SK-N-MC (cell line): Measurements from ENCODE around the gene ZNF324B.
A peak's percentile ranks its signal among the peaks of the same experiment; 100 is the strongest.
"Not testable (repeated sequence)": the region's sequence is repeated elsewhere in the genome, so short reads cannot be mapped to it uniquely, and the experiment has no call there.

Experiments used
- DNase-seq: peaks from one replicate; pipeline ENCODE4 v3.0.0-alpha.2; 2011; ENCODE audit warnings: low read depth, low spot score
- H3K27ac ChIP-seq: fragments of 200-600 bp; sonication (generic); 2 replicates; pipeline ENCODE4 v1.5.1; 2016; ENCODE audit warnings: mixed run types
- H3K36me3 ChIP-seq: fragments of 200-600 bp; sonication (generic); 2 replicates; pipeline ENCODE4 v1.6.1; 2017; ENCODE audit warnings: antibody characterized with exemption, low read length, mixed read lengths; ENCODE audit not compliant: insufficient read depth
- H3K4me3 ChIP-seq: fragments of 200-600 bp; sonication (generic); 2 replicates; pipeline ENCODE4 v1.5.1; 2016
- H3K9ac ChIP-seq: fragments of 200-600 bp; sonication (generic); 2 replicates; pipeline ENCODE4 v1.8.0; 2017; ENCODE audit warnings: mixed run types, mixed read lengths; ENCODE audit not compliant: insufficient read length
- H3K9me3 ChIP-seq: fragments of 200-600 bp; sonication (generic); 2 replicates; pipeline ENCODE4 v1.6.1; 2017; ENCODE audit warnings: low read depth, mild to moderate bottlenecking, antibody characterized with exemption, low read length, moderate library complexity, mixed read lengths
- EZH2 ChIP-seq: fragments of 200-600 bp; sonication (generic); IDR thresholded peaks from one replicate; pipeline ENCODE4 v1.6.1; 2017; ENCODE audit warnings: antibody characterized with exemption
- FOXP2 ChIP-seq: optimal IDR thresholded peaks from 2 replicates; pipeline ENCODE3; 2011; ENCODE audit warnings: mild to moderate bottlenecking, moderate library complexity; ENCODE audit not compliant: insufficient read depth; ENCODE audit errors: extremely low read length, control extremely low read depth
- POLR2AphosphoS5 ChIP-seq: IDR thresholded peaks from 2 replicates; pipeline ENCODE4 v1.6.1; 2012; ENCODE audit warnings: mild to moderate bottlenecking, low read depth, low read length, borderline replicate concordance

Gene ZNF324B

DNA sequence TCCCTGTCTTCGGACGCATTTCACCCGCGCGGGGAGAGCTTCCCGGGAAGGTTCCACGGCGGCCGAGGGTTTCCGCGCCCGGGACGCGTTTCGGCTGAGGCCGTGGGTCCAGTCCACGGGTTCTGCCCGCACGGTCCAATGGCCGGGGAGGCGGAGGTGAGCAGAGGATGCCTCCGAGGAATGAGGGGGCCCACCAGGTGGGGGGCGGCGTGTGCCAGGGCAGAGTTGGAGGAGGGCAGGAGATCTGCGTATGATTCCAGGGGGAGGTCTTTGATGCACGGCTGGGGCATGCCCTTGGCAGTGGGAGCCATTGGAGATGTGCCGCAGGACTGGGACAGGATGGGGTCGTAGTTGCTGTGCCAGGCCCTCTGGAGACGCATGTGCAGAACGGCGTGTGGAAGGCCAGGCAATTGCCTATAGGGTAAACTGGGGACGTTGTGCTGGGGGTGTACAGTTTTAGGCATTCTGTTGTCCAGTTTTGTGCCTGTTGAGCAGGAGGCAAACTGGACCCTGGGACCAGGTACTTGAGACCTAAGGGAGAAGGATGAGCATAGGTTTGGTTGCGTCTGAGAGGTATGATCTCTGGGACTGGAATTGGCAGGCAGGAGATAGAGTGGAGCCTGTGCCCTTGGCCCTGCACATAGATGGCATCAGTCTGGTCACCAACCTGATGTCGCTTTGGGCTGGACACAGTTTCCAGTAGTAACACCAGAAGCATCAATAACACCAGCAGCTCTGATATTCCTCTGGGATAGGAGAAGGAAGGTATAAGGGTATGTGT, 42.2 kb upstream of the ZNF324B start:
- DNase-seq, result no peak
- H3K27ac ChIP-seq, result no peak overlapping the region
- H3K9ac ChIP-seq, result peak overlapping the region; percentile 70
- H3K4me3 ChIP-seq, result peak overlapping the region; percentile 94
- peaks cover 3% of the 10 kb centered on the region; the same call in 1 of the 2 replicates for H3K36me3 ChIP-seq
- no peaks in the 10 kb centered on the region for H3K9me3 ChIP-seq
- TF ChIP-seq FOXP2 (no peak), EZH2 (no peak), POLR2AphosphoS5 (no peak)

GRCh38 chr19:58416604-58417003, 34.8 kb upstream of the ZNF324B start:
- Histone ChIP-seq H3K27ac (no peak overlapping the region), H3K9ac (no peak overlapping the region), H3K36me3 (peaks cover 51% of the 10 kb centered on the region), H3K4me3 (no peak overlapping the region), H3K9me3 (peaks cover 3% of the 10 kb centered on the region; the same call in 1 of the 2 replicates)
- DNase-seq, result no peak
- no peak for TF ChIP-seq EZH2
- no peak for TF ChIP-seq POLR2AphosphoS5

- peaks cover 3% of the 10 kb centered on the region; the same call in 1 of the 2 replicates for H3K9me3 ChIP-seq
- no peak overlapping the region for H3K9ac ChIP-seq
- DNase-seq, result no peak
- H3K4me3 ChIP-seq, result no peak overlapping the region
- peaks cover 51% of the 10 kb centered on the region for H3K36me3 ChIP-seq
- no peak overlapping the region for H3K27ac ChIP-seq
- no peak for TF ChIP-seq EZH2
- TF ChIP-seq POLR2AphosphoS5, result no peak
- TF ChIP-seq FOXP2, result no peak
These were observed 34.4 kb upstream of the ZNF324B start for GRCh38 chr19:58417071-58417470.

GRCh38 chr19:58428617-58429016, 22.8 kb upstream of the ZNF324B start:
- Histone ChIP-seq H3K9ac (no peak overlapping the region), H3K9me3 (0 out of 2 replicates have a peak, but pooled peaks cover 6% of the 10 kb centered on the region)

GRCh38 chr19:58429745-58430144, 21.7 kb upstream of the ZNF324B start:
- DNase-seq, result no peak
- Histone ChIP-seq H3K9ac (no peak overlapping the region), H3K36me3 (no peaks in the 10 kb centered on the region), H3K4me3 (no peak overlapping the region), H3K9me3 (0 out of 2 replicates have a peak, but pooled peaks cover 11% of the 10 kb centered on the region), H3K27ac (no peak overlapping the region)
- no peak for TF ChIP-seq EZH2
- TF ChIP-seq FOXP2, result no peak
- no peak for TF ChIP-seq POLR2AphosphoS5

More at GRCh38 chr19:58428617-58429016, 22.8 kb upstream of the ZNF324B start:
- Histone ChIP-seq H3K27ac (no peak overlapping the region), H3K36me3 (no peaks in the 10 kb centered on the region), H3K4me3 (no peak overlapping the region)
- no peak for DNase-seq
- TF ChIP-seq POLR2AphosphoS5 (no peak), EZH2 (no peak), FOXP2 (no peak)

GRCh38 chr19:58434217-58434616, 17.2 kb upstream of the ZNF324B start:
- Histone ChIP-seq H3K36me3 (no peaks in the 10 kb centered on the region), H3K9ac (no peak overlapping the region), H3K27ac (no peak overlapping the region), H3K9me3 (0 out of 2 replicates have a peak, but pooled peaks cover 11% of the 10 kb centered on the region), H3K4me3 (no peak overlapping the region)
- TF ChIP-seq EZH2 (no peak), FOXP2 (no peak), POLR2AphosphoS5 (no peak)
- DNase-seq, result no peak

GRCh38 chr19:58439576-58440554, 11.6 kb upstream of the ZNF324B start, which contains the start of gene ZNF132:
TSS of gene ZNF132 (minus strand) at chr19:58440153. CDS start at chr19:58439821, 332 bp downstream.
- DNase-seq, result peak; percentile 12
- Histone ChIP-seq H3K4me3 (no peak within 1 kb of the TSS), H3K9ac (no peak within 1 kb of the TSS), H3K27ac (no peak within 1 kb of the TSS), H3K9me3 (no peaks in the 10 kb centered on the region), H3K36me3 (no peaks in the 10 kb centered on the region)
- no peak for TF ChIP-seq FOXP2
- TF ChIP-seq EZH2, result no peak
- TF ChIP-seq POLR2AphosphoS5, result no peak

DNA sequence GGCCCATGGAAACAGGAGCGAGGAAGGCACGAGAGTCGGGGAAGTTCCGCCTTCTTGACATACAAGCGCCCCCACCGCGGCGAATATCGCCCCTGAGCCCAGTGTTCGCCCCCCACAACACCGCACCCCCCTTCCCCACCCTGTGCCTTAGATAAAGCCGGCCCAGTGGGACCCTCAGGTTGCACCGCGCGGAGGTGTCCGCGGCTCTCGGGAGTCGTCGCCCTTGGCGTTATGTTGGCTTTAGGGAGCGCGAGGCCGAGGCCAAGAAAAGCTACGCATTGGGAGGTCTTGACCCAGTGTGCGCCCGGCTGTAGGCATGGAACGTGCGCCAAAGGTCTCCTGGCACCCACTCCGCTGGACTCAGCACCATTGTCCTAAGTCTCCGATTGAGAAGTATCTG, 10.9 kb upstream of the ZNF324B start:
- Histone ChIP-seq H3K27ac (no peak overlapping the region), H3K9me3 (no peaks in the 10 kb centered on the region), H3K4me3 (no peak overlapping the region), H3K36me3 (no peaks in the 10 kb centered on the region), H3K9ac (no peak overlapping the region)
- no peak for DNase-seq
- TF ChIP-seq POLR2AphosphoS5 (no peak), FOXP2 (no peak), EZH2 (no peak)

- not testable (repeated sequence) for H3K36me3 ChIP-seq, H3K4me3 ChIP-seq, H3K27ac ChIP-seq, H3K9ac ChIP-seq, H3K9me3 ChIP-seq, DNase-seq
These were observed 8.4 kb upstream of the ZNF324B start for GRCh38 chr19:58442986-58443385.

DNA sequence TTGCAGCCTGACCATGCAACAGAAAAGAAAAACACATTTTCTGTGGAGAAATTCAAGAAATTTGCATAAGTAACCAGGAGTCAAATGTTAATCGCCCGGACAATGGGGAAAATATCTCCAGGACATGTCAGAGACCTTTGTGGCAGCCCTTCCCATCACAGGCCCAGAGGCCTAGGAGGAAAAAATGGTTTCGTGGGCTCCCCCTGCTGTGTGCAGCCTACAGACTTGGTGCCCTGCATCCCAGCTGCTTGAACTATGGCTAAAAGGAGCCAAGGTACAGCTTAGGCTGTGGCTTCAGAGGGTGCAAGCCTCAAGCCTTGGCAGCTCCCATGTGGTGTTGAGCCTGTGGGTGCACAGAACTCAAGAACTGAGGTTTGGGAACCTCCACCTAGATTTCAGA, 2.6 kb upstream of the ZNF324B start:
- not testable (repeated sequence) for H3K36me3 ChIP-seq, H3K4me3 ChIP-seq, H3K9ac ChIP-seq, H3K27ac ChIP-seq, DNase-seq, H3K9me3 ChIP-seq

DNA sequence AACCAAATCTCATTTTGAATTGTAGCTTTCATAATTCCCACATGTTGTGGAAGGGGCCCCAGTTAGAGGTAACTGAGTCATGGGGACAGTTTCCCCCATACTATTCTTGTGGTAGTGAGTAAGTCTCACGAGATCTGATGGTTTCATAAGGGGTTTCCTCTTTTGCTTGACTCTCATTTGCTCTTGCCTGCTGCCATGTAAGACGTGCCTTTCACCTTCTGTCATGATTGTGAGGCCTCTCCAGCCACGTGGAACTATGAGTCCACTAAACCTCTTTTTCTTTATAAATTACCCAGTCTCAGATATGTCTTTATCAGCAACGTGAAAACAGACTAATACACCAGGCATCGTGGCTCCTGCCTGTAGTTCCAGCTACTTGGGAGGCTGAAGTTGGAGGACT, 1.4 kb upstream of the ZNF324B start:
- DNase-seq, H3K4me3 ChIP-seq, H3K9me3 ChIP-seq, H3K36me3 ChIP-seq, H3K9ac ChIP-seq, H3K27ac ChIP-seq: not testable (repeated sequence)
